Hepatocyte (in vitro differentiated cells): ENCODE results near the gene CT47C1.
A peak's percentile ranks its signal among the peaks of the same experiment; 100 is the strongest.

Experiments
- CTCF ChIP-seq: fragments of 200-600 bp; sonication (generic); IDR thresholded peaks from 2 replicates; pipeline ENCODE4 v1.5.1; 2016; ENCODE audit warnings: antibody characterized with exemption, mild to moderate bottlenecking; ENCODE audit not compliant: poor library complexity
- EZH2phosphoT487 ChIP-seq: fragments of 200-600 bp; sonication (generic); IDR thresholded peaks from one replicate; pipeline ENCODE4 v1.6.1; 2018; ENCODE audit warnings: antibody characterized with exemption, mild to moderate bottlenecking, low read depth, moderate library complexity; ENCODE audit not compliant: unreplicated experiment, severe bottlenecking

GRCh38 chrX:119067023-119067739, 5.6 kb upstream of the CT47C1 start:
- TF ChIP-seq CTCF (peak; percentile 64), EZH2phosphoT487 (no peak)
